ENCODE results near the gene C5.
"Not testable (repeated sequence)": the region's sequence is repeated elsewhere in the genome, so short reads cannot be mapped to it uniquely, and the experiment has no call there.

Gene C5

DNA sequence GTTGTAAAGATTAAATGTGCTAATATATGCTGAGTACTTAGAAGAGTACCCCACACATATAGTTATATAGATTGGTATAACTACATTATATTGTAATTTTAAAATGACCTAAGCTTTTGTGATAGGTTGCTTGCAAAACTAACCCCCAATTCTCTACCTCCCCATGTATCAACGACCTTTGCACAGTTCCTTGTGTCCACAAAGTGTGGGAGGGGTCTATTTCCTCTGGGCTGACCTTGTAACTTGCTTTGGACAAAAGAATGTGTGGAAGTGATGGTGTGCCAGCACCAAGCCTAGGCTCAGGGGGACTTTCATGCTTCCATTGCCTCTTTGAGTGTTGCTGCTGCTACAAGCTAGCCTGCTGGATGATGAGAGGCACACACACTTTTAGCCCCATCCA, 20.6 kb downstream of the C5 start:
- in situ Hi-C loops (cut with MboI; ENCODE audit: low pct_unique_long_range_greater_than_20kb, low sequenced_read_pairs, unreplicated experiment) = no loop called here
- DNase-seq (ENCODE audit: low spot score) = no peak
- TF ChIP-seq, protein P1, sequence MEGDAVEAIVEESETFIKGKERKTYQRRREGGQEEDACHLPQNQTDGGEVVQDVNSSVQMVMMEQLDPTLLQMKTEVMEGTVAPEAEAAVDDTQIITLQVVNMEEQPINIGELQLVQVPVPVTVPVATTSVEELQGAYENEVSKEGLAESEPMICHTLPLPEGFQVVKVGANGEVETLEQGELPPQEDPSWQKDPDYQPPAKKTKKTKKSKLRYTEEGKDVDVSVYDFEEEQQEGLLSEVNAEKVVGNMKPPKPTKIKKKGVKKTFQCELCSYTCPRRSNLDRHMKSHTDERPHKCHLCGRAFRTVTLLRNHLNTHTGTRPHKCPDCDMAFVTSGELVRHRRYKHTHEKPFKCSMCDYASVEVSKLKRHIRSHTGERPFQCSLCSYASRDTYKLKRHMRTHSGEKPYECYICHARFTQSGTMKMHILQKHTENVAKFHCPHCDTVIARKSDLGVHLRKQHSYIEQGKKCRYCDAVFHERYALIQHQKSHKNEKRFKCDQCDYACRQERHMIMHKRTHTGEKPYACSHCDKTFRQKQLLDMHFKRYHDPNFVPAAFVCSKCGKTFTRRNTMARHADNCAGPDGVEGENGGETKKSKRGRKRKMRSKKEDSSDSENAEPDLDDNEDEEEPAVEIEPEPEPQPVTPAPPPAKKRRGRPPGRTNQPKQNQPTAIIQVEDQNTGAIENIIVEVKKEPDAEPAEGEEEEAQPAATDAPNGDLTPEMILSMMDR (IDR thresholded peaks at IDR 0.05; ENCODE audit: extremely low read depth, insufficient read depth, missing control alignments) = no peak

DNA sequence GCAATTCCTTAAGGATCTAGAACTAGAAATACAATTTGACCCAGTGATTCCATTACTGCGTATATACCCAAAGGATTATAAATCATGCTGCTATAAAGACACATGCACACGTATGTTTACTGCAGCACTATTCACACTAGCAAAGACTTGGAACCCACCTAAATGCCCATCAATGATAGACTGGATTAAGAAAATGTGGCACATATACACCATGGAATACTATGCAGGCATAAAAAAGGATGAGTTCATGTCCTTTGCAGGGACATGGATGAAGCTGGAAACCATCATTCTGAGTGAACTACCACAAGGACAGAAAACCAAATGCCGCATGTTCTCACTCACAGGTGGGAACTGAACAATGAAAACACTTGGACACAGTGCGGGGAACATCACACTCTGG, 21.8 kb downstream of the C5 start:
- in situ Hi-C loops (cut with MboI; ENCODE audit: low pct_unique_long_range_greater_than_20kb, low sequenced_read_pairs, unreplicated experiment); DNase-seq (ENCODE audit: low spot score): not testable (repeated sequence)

DNA sequence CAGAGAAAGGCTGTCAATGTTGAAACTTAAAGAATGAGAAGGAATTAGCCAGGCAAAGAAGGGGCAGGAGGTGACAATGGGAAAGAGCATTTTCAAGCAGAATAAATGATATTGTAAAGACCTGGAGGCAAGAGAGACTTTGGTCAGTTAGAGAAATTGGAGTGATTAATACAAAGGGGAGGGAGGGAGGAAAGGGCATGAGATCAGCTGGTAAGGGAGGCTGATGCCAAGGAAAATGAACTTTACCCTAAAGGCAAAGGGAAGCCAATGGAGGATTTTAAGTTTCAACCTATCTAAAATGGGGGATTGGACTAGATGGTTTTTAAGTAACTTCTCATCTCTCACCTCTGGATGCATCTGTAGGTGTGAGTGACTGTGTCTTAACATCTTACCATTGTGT, 23.3 kb downstream of the C5 start:
- TF ChIP-seq, protein P1 (IDR thresholded peaks at IDR 0.05; ENCODE audit: extremely low read depth, insufficient read depth, missing control alignments) = no peak
- no peak for DNase-seq (ENCODE audit: low spot score)
- in situ Hi-C loops (cut with MboI; ENCODE audit: low pct_unique_long_range_greater_than_20kb, low sequenced_read_pairs, unreplicated experiment) = no loop called here

DNA sequence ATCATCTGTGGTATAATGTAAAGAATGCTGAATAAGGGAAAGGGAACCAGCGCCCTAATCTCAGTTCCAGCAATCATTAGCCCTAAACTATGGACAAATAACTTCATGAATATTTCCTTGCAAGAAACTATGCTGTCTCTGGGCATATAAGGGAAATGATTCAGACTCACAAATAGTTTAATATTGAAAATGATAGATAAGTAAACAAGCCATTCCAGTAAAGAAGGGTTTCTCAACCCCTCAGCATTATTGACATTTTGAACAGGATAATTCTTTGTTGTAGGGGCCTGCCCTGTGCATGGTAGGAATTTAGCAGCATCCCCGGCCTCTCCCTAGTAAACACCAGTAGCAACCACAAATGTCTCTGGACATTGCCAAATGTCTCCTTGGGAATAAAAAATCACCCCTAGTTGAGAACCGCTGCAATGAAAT, 23.8 kb downstream of the C5 start:
- in situ Hi-C loops (cut with MboI; ENCODE audit: low pct_unique_long_range_greater_than_20kb, low sequenced_read_pairs, unreplicated experiment) = no loop called here
- DNase-seq (ENCODE audit: low spot score) = no peak
- TF ChIP-seq, protein P1 (IDR thresholded peaks at IDR 0.05; ENCODE audit: extremely low read depth, insufficient read depth, missing control alignments) = no peak

DNA sequence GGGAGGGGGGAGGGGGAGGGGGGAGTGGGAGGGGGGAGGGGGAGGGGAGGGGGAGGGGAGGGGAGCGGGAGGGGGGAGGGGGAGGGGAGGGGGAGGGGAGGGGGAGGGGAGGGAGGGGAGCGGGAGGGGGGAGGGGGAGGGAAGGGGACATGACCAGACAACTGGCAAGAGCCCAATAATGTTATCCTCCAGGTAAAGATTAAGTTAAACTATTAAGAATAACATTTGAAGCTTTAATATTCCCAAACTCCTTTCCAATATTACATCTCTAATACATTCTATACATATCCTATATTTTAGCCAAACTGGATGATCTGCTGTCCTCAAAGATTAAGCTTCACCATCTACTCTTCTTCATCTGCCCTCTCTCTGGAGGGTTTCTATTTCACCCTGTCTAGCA, 25.8 kb downstream of the C5 start:
- no peak for DNase-seq (ENCODE audit: low spot score)
- TF ChIP-seq, protein P1 (IDR thresholded peaks at IDR 0.05; ENCODE audit: extremely low read depth, insufficient read depth, missing control alignments) = no peak
- in situ Hi-C loops (cut with MboI; ENCODE audit: low pct_unique_long_range_greater_than_20kb, low sequenced_read_pairs, unreplicated experiment) = no loop called here

DNA sequence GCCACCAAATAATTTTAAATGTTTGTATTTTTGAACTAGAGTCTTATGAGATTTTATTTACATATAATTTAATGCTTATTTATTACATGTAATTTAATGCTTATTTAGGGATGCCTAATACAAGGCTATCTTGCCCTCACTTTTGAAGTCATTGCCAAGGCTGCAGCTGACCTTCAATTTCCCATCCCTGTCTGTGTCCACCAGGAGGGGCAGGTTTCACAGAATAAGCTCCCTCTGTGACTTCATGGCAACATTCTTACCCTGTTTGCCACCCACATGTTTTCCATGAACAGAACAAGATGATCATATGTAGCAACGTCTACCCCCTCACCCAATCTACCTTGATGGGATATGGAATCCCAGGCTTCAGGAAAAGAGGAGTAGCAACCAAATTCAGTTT, 27.0 kb downstream of the C5 start:
- in situ Hi-C loops (cut with MboI; ENCODE audit: low pct_unique_long_range_greater_than_20kb, low sequenced_read_pairs, unreplicated experiment) = no loop called here
- no peak for DNase-seq (ENCODE audit: low spot score)
- TF ChIP-seq, protein P1 (IDR thresholded peaks at IDR 0.05; ENCODE audit: extremely low read depth, insufficient read depth, missing control alignments) = peak; percentile 3

DNA sequence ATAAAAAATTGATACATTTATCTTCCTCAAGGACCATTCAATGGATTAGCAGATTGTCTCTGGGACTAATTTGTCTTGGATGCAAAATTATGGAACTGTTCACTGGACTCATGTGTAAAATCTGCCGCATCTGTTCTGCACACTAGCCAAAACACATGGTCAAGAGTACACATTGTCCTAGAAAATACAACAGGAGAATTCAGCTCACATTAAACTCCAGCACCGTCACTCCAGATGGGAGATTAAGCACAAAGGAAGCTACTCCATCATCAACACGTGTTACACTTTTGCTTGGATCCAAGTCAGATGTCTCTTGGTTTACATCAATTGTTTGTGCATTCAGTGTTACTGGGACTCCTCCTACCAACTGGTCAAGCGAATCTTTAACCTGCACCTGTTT, 28.8 kb downstream of the C5 start:
- no peak for DNase-seq (ENCODE audit: low spot score)
- TF ChIP-seq, protein P1 (IDR thresholded peaks at IDR 0.05; ENCODE audit: extremely low read depth, insufficient read depth, missing control alignments) = no peak
- in situ Hi-C loops (cut with MboI; ENCODE audit: low pct_unique_long_range_greater_than_20kb, low sequenced_read_pairs, unreplicated experiment) = no loop called here
